Osteoblast (primary cell): ENCODE measurements around the gene CDH24. TPM values are rescaled to one million over a fixed set of nuclear protein-coding genes. Genes with fewer than 3 reads are reported as not detected.
A peak's percentile ranks its signal among the peaks of the same experiment; 100 is the strongest.

Source experiments
- DNase-seq: peaks from one replicate; pipeline ENCODE4 v3.0.0; 2011; ENCODE audit warnings: low spot score, mixed read lengths; ENCODE audit not compliant: insufficient read length; ENCODE audit errors: missing footprints
- H2AFZ ChIP-seq: 2 replicates; pipeline ENCODE4 v1.6.0; 2011; ENCODE audit warnings: mild to moderate bottlenecking, low read length
- H3K27ac ChIP-seq: 2 replicates; pipeline ENCODE4 v1.5.1; 2011; ENCODE audit warnings: mild to moderate bottlenecking, low read depth, low read length, moderate library complexity
- H3K27me3 ChIP-seq: 2 replicates; pipeline ENCODE4 v1.6.0; 2012; ENCODE audit warnings: mild to moderate bottlenecking, control low read depth, inconsistent platforms, low read length, moderate library complexity; ENCODE audit not compliant: insufficient read depth
- H3K36me3 ChIP-seq: 2 replicates; pipeline ENCODE4 v1.5.1; 2011; ENCODE audit warnings: mild to moderate bottlenecking, low read length, control low read depth, moderate library complexity; ENCODE audit not compliant: insufficient read depth
- H3K4me1 ChIP-seq: 2 replicates; pipeline ENCODE4 v1.5.1; 2011; ENCODE audit warnings: mild to moderate bottlenecking, low read length, control low read depth, moderate library complexity; ENCODE audit not compliant: insufficient read depth
- H3K4me2 ChIP-seq: 2 replicates; pipeline ENCODE4 v1.6.0; 2011; ENCODE audit warnings: mild to moderate bottlenecking, low read length; ENCODE audit not compliant: insufficient read depth
- H3K4me3 ChIP-seq: fragments of 200-600 bp; sonication (generic); 3 replicates; pipeline ENCODE4 v1.5.1; 2012; ENCODE audit warnings: mild to moderate bottlenecking, low read length, inconsistent platforms; ENCODE audit not compliant: insufficient read depth
- H3K79me2 ChIP-seq: 2 replicates; pipeline ENCODE4 v1.6.0; 2012; ENCODE audit warnings: mild to moderate bottlenecking, low read length, control low read depth, inconsistent platforms; ENCODE audit not compliant: insufficient read depth
- H3K9me3 ChIP-seq: 2 replicates; pipeline ENCODE4 v1.5.1; 2011; ENCODE audit warnings: low read depth, low read length, control low read depth
- H4K20me1 ChIP-seq: 2 replicates; pipeline ENCODE4 v1.6.0; 2012; ENCODE audit warnings: mild to moderate bottlenecking, low read length, control low read depth; ENCODE audit not compliant: insufficient read depth
- total RNA-seq: library from RNA; depleted of rRNA; stranded (reverse); fragments of >200 nt; gene quantifications from 2 replicates; pipeline ENCODE4 v1.2.3, GENCODE V29; 2012
- TF ChIP-seq, protein P1 (sequence below): IDR thresholded peaks from 2 replicates; pipeline ENCODE4 v1.5.1; 2011; ENCODE audit warnings: mild to moderate bottlenecking, low read depth, low read length, moderate library complexity; ENCODE audit errors: extremely low read depth

Gene CDH24
- total RNA-seq, 1 donor = 3.3 TPM

DNA sequence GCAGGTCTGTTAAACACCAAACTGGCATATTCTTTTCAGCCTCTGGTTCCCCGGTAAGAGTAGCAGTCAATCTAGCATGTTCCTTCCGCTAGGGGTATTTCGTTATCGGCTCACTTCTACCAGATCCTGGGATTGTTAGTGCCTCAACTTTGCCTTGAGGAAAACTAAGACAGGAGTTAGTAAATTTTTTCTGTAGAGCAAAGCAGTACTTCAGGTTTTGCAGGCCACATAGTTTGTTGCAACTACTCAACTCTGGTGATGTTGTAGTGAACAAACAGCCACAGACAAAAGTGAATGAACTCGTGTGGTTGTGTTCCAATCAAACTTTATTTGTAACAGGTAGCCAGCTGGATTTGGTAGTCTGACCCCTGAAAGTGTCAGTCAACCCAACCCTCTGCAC lies 6.3 kb upstream of the CDH24 start:
- Histone ChIP-seq H3K27ac (no peak overlapping the region), H2AFZ (no peak overlapping the region), H3K79me2 (peaks cover 54% of the 10 kb centered on the region), H3K4me1 (peaks cover 14% of the 10 kb centered on the region), H3K36me3 (peaks cover 90% of the 10 kb centered on the region), H3K4me3 (no peak overlapping the region), H3K27me3 (no peaks in the 10 kb centered on the region), H3K9me3 (no peaks in the 10 kb centered on the region), H4K20me1 (peaks cover 45% of the 10 kb centered on the region), H3K4me2 (no peak overlapping the region)
- TF ChIP-seq, protein P1, sequence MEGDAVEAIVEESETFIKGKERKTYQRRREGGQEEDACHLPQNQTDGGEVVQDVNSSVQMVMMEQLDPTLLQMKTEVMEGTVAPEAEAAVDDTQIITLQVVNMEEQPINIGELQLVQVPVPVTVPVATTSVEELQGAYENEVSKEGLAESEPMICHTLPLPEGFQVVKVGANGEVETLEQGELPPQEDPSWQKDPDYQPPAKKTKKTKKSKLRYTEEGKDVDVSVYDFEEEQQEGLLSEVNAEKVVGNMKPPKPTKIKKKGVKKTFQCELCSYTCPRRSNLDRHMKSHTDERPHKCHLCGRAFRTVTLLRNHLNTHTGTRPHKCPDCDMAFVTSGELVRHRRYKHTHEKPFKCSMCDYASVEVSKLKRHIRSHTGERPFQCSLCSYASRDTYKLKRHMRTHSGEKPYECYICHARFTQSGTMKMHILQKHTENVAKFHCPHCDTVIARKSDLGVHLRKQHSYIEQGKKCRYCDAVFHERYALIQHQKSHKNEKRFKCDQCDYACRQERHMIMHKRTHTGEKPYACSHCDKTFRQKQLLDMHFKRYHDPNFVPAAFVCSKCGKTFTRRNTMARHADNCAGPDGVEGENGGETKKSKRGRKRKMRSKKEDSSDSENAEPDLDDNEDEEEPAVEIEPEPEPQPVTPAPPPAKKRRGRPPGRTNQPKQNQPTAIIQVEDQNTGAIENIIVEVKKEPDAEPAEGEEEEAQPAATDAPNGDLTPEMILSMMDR = no peak
- no peak for DNase-seq

DNA sequence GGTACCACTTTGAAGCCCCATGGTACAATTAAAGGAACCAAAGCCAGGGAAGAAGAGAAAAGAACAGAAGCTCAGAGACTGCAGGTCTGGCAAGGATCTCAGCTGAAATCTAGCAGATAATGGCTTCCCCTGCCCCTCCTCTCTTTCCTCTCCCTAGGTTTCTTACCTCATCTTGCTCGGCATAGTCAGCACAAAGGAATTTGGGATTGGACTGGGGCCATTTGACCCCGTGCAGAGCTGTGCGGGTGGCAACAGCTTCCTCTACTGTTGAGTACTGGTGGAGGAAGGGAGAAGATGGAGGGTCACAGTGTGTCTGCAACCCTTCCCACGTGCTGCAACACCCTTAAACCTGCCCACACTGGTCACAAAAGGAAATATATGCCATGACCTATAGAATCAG lies 4.7 kb upstream of the CDH24 start:
- TF ChIP-seq, protein P1 = no peak
- no peak overlapping the region for H3K4me3 ChIP-seq
- H3K79me2 ChIP-seq = peaks cover 39% of the 10 kb centered on the region
- peak overlapping the region; percentile 3 for H3K4me2 ChIP-seq
- H3K27me3 ChIP-seq = no peaks in the 10 kb centered on the region
- peaks cover 77% of the 10 kb centered on the region for H3K36me3 ChIP-seq
- peaks cover 21% of the 10 kb centered on the region for H3K4me1 ChIP-seq
- peak; percentile 99 for DNase-seq
- no peak overlapping the region for H2AFZ ChIP-seq
- H3K27ac ChIP-seq = peak overlapping the region; percentile 52
- peaks cover 37% of the 10 kb centered on the region for H4K20me1 ChIP-seq
- H3K9me3 ChIP-seq = no peaks in the 10 kb centered on the region

- DNase-seq = peak; percentile 46
- Histone ChIP-seq H3K4me1 (peaks cover 29% of the 10 kb centered on the region), H3K36me3 (peaks cover 63% of the 10 kb centered on the region), H3K4me3 (no peak overlapping the region), H2AFZ (no peak overlapping the region), H3K27me3 (no peaks in the 10 kb centered on the region), H3K9me3 (no peaks in the 10 kb centered on the region), H3K27ac (no peak overlapping the region), H4K20me1 (peaks cover 28% of the 10 kb centered on the region), H3K4me2 (no peak overlapping the region), H3K79me2 (peaks cover 26% of the 10 kb centered on the region)
- TF ChIP-seq, protein P1 = no peak
These were observed 3.4 kb upstream of the CDH24 start for GRCh38 chr14:23060536-23061260.

- no peak overlapping the region for H3K27ac ChIP-seq
These were observed 1.6 kb upstream of the CDH24 start for GRCh38 chr14:23058654-23059504.

More at GRCh38 chr14:23058654-23059504, 1.6 kb upstream of the CDH24 start:
- peaks cover 26% of the 10 kb centered on the region for H4K20me1 ChIP-seq
- TF ChIP-seq, protein P1 = no peak
- peaks cover 47% of the 10 kb centered on the region for H3K36me3 ChIP-seq
- peaks cover 13% of the 10 kb centered on the region for H3K79me2 ChIP-seq
- H3K4me2 ChIP-seq = no peak overlapping the region
- no peaks in the 10 kb centered on the region for H3K27me3 ChIP-seq
- DNase-seq = peak; percentile 82
- H3K9me3 ChIP-seq = no peaks in the 10 kb centered on the region
- H3K4me3 ChIP-seq = no peak overlapping the region
- H2AFZ ChIP-seq = no peak overlapping the region
- peaks cover 29% of the 10 kb centered on the region for H3K4me1 ChIP-seq
